ENCODE measurements around the gene AMBRA1.

DNA sequence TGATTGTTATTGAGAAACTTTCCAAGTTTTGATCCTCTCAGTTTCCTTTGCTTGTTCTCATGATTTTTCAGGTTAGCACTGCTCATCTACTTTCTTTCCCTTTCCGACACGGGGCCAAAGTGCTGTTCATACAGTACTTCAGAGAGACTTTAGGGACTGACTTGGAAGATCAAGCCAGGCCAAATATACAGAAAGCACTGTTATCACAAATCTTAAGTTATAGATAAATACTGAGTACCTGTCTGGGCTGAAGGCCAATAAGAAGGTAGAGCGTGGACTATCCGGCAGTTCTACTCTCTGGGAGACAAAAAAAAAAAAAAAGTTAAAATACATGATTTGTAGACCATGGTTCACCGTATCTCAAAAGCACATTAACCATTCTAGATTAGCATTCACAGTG, 46.2 kb downstream of the AMBRA1 start:
- TF ChIP-seq CTCF (conservative IDR thresholded peaks at IDR 0.05 in 1 of 2, IDR thresholded peaks at IDR 0.05 in 1 of 2; ENCODE audit: extremely low read depth in 1 of 2, insufficient read depth in 1 of 2, low read depth in 1 of 2, low read length in 2 of 2) (no peak), EZH2 (IDR thresholded peaks at IDR 0.05; ENCODE audit: borderline replicate concordance, low read length) (no peak)
